HEK293 (cell line): Measurements from ENCODE around the gene PWWP2B.
A peak's percentile ranks its signal among the peaks of the same experiment; 100 is the strongest.

Experiments used
- ATF2 ChIP-seq: fragments of 450-650 bp; formaldehyde crosslinking; IDR thresholded peaks from 2 replicates; pipeline ENCODE4 v1.5.1; 2016; ENCODE audit warnings: missing biosample characterization, missing genetic modification characterization, low read depth
- FEZF1 ChIP-seq: fragments of 450-650 bp; formaldehyde crosslinking; IDR thresholded peaks from 2 replicates; pipeline ENCODE4 v1.5.1; 2016; ENCODE audit warnings: missing biosample characterization, missing genetic modification characterization
- RBAK ChIP-seq: fragments of 450-650 bp; formaldehyde crosslinking; IDR thresholded peaks from 2 replicates; pipeline ENCODE4 v1.5.1; 2016; ENCODE audit warnings: missing biosample characterization, missing genetic modification characterization
- REST ChIP-seq: fragments of 450-650 bp; formaldehyde crosslinking; IDR thresholded peaks from 2 replicates; pipeline ENCODE4 v1.5.1; 2016; ENCODE audit warnings: missing biosample characterization, missing genetic modification characterization
- SCRT1 ChIP-seq: fragments of 450-650 bp; formaldehyde crosslinking; IDR thresholded peaks from 2 replicates; pipeline ENCODE4 v1.5.1; 2016; ENCODE audit warnings: missing biosample characterization, missing genetic modification characterization, borderline replicate concordance
- YY1 ChIP-seq: fragments of 450-650 bp; formaldehyde crosslinking; IDR thresholded peaks from 2 replicates; pipeline ENCODE4 v1.5.1; 2018; ENCODE audit warnings: missing biosample characterization, missing genetic modification characterization
- ZIC2 ChIP-seq: fragments of 450-650 bp; formaldehyde crosslinking; IDR thresholded peaks from 2 replicates; pipeline ENCODE4 v1.5.1; 2016; ENCODE audit warnings: missing biosample characterization, missing genetic modification characterization
- ZNF18 ChIP-seq: fragments of 450-650 bp; formaldehyde crosslinking; IDR thresholded peaks from 2 replicates; pipeline ENCODE4 v1.5.1; 2016; ENCODE audit warnings: missing biosample characterization, missing genetic modification characterization
- ZNF211 ChIP-seq: fragments of 450-650 bp; formaldehyde crosslinking; IDR thresholded peaks from 2 replicates; pipeline ENCODE4 v1.5.1; 2016; ENCODE audit warnings: low read depth, missing biosample characterization, missing genetic modification characterization
- ZNF292 ChIP-seq: fragments of 450-650 bp; formaldehyde crosslinking; IDR thresholded peaks from 2 replicates; pipeline ENCODE4 v1.5.1; 2016; ENCODE audit warnings: low read depth, missing biosample characterization, missing genetic modification characterization, borderline replicate concordance
- ZNF350 ChIP-seq: fragments of 450-650 bp; formaldehyde crosslinking; IDR thresholded peaks from 2 replicates; pipeline ENCODE4 v1.5.0; 2017; ENCODE audit warnings: missing biosample characterization, mild to moderate bottlenecking, missing genetic modification characterization
- ZNF514 ChIP-seq: fragments of 450-650 bp; formaldehyde crosslinking; IDR thresholded peaks from 2 replicates; pipeline ENCODE4 v1.5.1; 2016; ENCODE audit warnings: missing biosample characterization, missing genetic modification characterization
- ZNF521 ChIP-seq: fragments of 450-650 bp; formaldehyde crosslinking; IDR thresholded peaks from 2 replicates; pipeline ENCODE4 v1.5.1; 2017; ENCODE audit warnings: missing biosample characterization, mild to moderate bottlenecking, missing genetic modification characterization
- ZNF561 ChIP-seq: fragments of 450-650 bp; IDR thresholded peaks from 2 replicates; pipeline ENCODE4 v1.5.1; 2018; ENCODE audit warnings: missing biosample characterization, missing genetic modification characterization, borderline replicate concordance
- ZNF639 ChIP-seq: fragments of 450-650 bp; formaldehyde crosslinking; IDR thresholded peaks from 2 replicates; pipeline ENCODE4 v1.5.1; 2016; ENCODE audit warnings: missing biosample characterization, missing genetic modification characterization
- ZNF658 ChIP-seq: fragments of 450-650 bp; formaldehyde crosslinking; IDR thresholded peaks from 2 replicates; pipeline ENCODE4; 2016; ENCODE audit warnings: missing biosample characterization, missing genetic modification characterization
- ZNF76 ChIP-seq: fragments of 450-650 bp; formaldehyde crosslinking; IDR thresholded peaks from 2 replicates; pipeline ENCODE4; 2016; ENCODE audit warnings: low read depth, missing biosample characterization, missing genetic modification characterization, borderline replicate concordance
- ZNF768 ChIP-seq: fragments of 450-650 bp; formaldehyde crosslinking; IDR thresholded peaks from 2 replicates; pipeline ENCODE4 v1.5.1; 2018; ENCODE audit warnings: missing biosample characterization, mild to moderate bottlenecking, missing genetic modification characterization
- ZXDB ChIP-seq: fragments of 450-650 bp; formaldehyde crosslinking; IDR thresholded peaks from 2 replicates; pipeline ENCODE4 v1.5.1; 2016; ENCODE audit warnings: missing biosample characterization, missing genetic modification characterization
- TF ChIP-seq, protein P1 (sequence below): fragments of 450-650 bp; formaldehyde crosslinking; IDR thresholded peaks from 2 replicates; pipeline ENCODE4 v1.5.1; 2016; ENCODE audit warnings: missing biosample characterization, missing genetic modification characterization
- TF ChIP-seq, protein P2 (sequence below): fragments of 450-650 bp; formaldehyde crosslinking; IDR thresholded peaks from 2 replicates; pipeline ENCODE4 v1.5.1; 2016; ENCODE audit warnings: missing biosample characterization, missing genetic modification characterization
- TF ChIP-seq, protein P3 (sequence below): fragments of 450-650 bp; formaldehyde crosslinking; IDR thresholded peaks from 2 replicates; pipeline ENCODE4; 2016; ENCODE audit warnings: missing biosample characterization, missing genetic modification characterization
- TF ChIP-seq, protein P4 (sequence below): fragments of 450-650 bp; IDR thresholded peaks from 2 replicates; pipeline ENCODE4 v1.5.1; 2018; ENCODE audit warnings: missing biosample characterization, missing genetic modification characterization

Gene PWWP2B

GRCh38 chr10:132427939-132428367, 31.0 kb downstream of the PWWP2B start (continued):
- TF ChIP-seq ZNF18 (tag by site-specific recombination) (no peak), ZNF768 (tag by site-specific recombination) (no peak), ZNF292 (tag by site-specific recombination) (no peak), SCRT1 (tag by site-specific recombination) (no peak), ZNF521 (0 out of 2 replicates have a peak, but pooled peaks have one; percentile 13), RBAK (tag by site-specific recombination) (no peak), ZNF639 (peak; percentile 32; the same call in 1 of the 2 replicates), ZNF658 (tag by site-specific recombination) (0 out of 2 replicates have a peak, but pooled peaks have one; percentile 19), ATF2 (tag by site-specific recombination) (no peak), YY1 (tag by site-specific recombination) (no peak), FEZF1 (tag by site-specific recombination) (no peak), ZNF514 (no peak), ZNF561 (no peak), ZXDB (tag by site-specific recombination) (no peak), REST (tag by site-specific recombination) (no peak), ZNF350 (no peak), ZNF76 (tag by site-specific recombination) (no peak), ZNF211 (tag by site-specific recombination) (no peak), ZIC2 (no peak)
- TF ChIP-seq, protein P1, sequence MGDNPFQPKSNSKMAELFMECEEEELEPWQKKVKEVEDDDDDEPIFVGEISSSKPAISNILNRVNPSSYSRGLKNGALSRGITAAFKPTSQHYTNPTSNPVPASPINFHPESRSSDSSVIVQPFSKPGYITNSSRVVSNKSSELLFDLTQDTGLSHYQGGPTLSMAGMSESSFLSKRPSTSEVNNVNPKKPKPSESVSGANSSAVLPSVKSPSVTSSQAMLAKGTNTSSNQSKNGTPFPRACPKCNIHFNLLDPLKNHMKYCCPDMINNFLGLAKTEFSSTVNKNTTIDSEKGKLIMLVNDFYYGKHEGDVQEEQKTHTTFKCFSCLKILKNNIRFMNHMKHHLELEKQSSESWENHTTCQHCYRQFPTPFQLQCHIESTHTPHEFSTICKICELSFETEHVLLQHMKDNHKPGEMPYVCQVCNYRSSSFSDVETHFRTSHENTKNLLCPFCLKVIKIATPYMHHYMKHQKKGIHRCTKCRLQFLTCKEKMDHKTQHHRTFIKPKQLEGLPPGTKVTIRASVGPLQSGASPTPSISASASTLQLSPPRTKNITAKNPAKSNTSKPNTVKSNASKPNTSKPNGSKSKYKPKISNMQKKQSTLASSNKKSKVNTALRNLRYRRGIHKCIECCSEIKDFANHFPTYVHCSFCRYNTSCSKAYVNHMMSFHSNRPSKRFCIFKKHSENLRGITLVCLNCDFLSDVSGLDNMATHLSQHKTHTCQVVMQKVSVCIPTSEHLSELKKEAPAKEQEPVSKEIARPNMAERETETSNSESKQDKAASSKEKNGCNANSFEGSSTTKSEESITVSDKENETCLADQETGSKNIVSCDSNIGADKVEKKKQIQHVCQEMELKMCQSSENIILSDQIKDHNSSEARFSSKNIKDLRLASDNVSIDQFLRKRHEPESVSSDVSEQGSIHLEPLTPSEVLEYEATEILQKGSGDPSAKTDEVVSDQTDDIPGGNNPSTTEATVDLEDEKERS (tag by site-specific recombination), result no peak
- TF ChIP-seq, protein P2, sequence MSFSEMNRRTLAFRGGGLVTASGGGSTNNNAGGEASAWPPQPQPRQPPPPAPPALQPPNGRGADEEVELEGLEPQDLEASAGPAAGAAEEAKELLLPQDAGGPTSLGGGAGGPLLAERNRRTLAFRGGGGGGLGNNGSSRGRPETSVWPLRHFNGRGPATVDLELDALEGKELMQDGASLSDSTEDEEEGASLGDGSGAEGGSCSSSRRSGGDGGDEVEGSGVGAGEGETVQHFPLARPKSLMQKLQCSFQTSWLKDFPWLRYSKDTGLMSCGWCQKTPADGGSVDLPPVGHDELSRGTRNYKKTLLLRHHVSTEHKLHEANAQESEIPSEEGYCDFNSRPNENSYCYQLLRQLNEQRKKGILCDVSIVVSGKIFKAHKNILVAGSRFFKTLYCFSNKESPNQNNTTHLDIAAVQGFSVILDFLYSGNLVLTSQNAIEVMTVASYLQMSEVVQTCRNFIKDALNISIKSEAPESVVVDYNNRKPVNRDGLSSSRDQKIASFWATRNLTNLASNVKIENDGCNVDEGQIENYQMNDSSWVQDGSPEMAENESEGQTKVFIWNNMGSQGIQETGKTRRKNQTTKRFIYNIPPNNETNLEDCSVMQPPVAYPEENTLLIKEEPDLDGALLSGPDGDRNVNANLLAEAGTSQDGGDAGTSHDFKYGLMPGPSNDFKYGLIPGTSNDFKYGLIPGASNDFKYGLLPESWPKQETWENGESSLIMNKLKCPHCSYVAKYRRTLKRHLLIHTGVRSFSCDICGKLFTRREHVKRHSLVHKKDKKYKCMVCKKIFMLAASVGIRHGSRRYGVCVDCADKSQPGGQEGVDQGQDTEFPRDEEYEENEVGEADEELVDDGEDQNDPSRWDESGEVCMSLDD (tag by site-specific recombination), result no peak
- TF ChIP-seq, protein P3, sequence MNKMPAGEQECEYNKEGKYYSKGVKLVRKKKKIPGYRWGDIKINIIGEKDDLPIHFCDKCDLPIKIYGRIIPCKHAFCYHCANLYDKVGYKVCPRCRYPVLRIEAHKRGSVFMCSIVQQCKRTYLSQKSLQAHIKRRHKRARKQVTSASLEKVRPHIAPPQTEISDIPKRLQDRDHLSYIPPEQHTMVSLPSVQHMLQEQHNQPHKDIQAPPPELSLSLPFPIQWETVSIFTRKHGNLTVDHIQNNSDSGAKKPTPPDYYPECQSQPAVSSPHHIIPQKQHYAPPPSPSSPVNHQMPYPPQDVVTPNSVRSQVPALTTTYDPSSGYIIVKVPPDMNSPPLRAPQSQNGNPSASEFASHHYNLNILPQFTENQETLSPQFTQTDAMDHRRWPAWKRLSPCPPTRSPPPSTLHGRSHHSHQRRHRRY, result no peak
- TF ChIP-seq, protein P4, sequence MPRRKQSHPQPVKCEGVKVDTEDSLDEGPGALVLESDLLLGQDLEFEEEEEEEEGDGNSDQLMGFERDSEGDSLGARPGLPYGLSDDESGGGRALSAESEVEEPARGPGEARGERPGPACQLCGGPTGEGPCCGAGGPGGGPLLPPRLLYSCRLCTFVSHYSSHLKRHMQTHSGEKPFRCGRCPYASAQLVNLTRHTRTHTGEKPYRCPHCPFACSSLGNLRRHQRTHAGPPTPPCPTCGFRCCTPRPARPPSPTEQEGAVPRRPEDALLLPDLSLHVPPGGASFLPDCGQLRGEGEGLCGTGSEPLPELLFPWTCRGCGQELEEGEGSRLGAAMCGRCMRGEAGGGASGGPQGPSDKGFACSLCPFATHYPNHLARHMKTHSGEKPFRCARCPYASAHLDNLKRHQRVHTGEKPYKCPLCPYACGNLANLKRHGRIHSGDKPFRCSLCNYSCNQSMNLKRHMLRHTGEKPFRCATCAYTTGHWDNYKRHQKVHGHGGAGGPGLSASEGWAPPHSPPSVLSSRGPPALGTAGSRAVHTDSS (tag by site-specific recombination), result peak; percentile 96
